HL-60 (cell line): ENCODE data around the gene RPUSD1.

Source experiments
- POLR2AphosphoS5 ChIP-seq: IDR thresholded peaks from 2 replicates; pipeline ENCODE4 v1.6.1; 2012; ENCODE audit warnings: low read depth
- TF ChIP-seq, protein P1 (sequence below): IDR thresholded peaks from one replicate; pipeline ENCODE4 v1.5.1; 2011; ENCODE audit warnings: low read length, control low read depth, inconsistent platforms; ENCODE audit not compliant: insufficient read depth

DNA sequence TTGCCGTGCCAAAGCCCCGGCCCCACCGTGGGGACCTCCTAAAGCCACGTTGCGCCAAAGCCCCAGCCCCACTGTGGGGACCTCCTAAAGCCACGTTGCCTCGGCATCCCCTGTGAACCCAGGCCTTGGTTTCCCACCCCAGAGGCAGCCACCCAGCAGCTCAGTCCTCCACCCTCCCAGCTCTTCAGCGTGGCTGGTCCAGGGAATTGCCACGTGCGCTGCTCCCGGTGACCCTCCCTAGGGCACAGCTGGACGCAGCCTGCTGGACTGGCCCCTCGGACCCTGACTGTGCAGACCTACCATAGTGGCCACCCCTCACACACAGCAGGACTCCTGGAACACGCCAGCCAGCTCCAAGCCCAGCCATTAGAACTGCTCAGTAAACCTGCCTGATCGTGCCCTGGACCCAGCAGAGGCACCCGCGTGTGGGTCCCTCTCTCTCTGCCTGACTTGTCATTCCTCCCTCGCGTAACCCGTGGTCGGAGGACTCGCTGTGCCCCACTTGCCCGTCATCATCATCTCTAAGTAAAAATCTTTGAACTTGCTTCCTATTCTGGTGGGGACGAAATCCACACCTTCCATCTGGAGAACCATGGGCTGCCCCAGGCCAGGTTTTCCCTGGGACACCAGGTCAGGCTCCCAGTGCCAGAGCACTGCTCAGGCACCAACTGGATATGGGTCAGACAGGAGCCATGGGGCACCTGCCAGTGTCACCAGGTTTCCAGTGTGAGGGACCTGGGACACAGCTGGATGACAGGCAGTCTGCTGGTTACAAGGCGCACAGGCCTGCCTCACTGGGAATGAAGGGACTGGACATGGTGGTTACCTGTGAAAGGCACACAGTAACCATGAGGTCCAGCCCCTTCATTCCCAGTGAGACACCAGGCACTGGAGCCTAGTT, 53.0 kb downstream of the RPUSD1 start:
- TF ChIP-seq, protein P1, sequence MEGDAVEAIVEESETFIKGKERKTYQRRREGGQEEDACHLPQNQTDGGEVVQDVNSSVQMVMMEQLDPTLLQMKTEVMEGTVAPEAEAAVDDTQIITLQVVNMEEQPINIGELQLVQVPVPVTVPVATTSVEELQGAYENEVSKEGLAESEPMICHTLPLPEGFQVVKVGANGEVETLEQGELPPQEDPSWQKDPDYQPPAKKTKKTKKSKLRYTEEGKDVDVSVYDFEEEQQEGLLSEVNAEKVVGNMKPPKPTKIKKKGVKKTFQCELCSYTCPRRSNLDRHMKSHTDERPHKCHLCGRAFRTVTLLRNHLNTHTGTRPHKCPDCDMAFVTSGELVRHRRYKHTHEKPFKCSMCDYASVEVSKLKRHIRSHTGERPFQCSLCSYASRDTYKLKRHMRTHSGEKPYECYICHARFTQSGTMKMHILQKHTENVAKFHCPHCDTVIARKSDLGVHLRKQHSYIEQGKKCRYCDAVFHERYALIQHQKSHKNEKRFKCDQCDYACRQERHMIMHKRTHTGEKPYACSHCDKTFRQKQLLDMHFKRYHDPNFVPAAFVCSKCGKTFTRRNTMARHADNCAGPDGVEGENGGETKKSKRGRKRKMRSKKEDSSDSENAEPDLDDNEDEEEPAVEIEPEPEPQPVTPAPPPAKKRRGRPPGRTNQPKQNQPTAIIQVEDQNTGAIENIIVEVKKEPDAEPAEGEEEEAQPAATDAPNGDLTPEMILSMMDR: no peak
- TF ChIP-seq POLR2AphosphoS5: no peak
